Measurements from ENCODE around the gene EIF3I.

- TF ChIP-seq CTCF (IDR thresholded peaks at IDR 0.05): peak in 1 of 3 experiments; percentile 14
- TF ChIP-seq POLR2A (IDR thresholded peaks at IDR 0.05): no peak
Measured at GRCh38 chr1:32205401-32206370, 16.5 kb upstream of the EIF3I start, which contains the start of gene IQCC.
